HepG2 (cell line): Measurements from ENCODE around the gene S100A16. TPM values are rescaled to one million over a fixed set of nuclear protein-coding genes. Genes with fewer than 3 reads are reported as not detected.

Source experiments
- ARID3A ChIP-seq: IDR thresholded peaks from 2 replicates; pipeline ENCODE4 v1.6.1; 2012; ENCODE audit warnings: low read depth, low read length, improper control_type of control experiment
- ATF7 ChIP-seq, 2 experiments: fragments of 450-650 bp in 1 of 2; sonication (generic) in 1 of 2; formaldehyde crosslinking in 1 of 2; IDR thresholded peaks; 2 replicates each; pipeline versions ENCODE4 v1.4.0 to v1.6.1; 2016 to 2020; ENCODE audit warnings: antibody characterized with exemption in 1 of 2, mild to moderate bottlenecking in 1 of 2, missing genetic modification reagents in 1 of 2
- FOXK2 ChIP-seq: fragments of 450-650 bp; IDR thresholded peaks from 2 replicates; pipeline ENCODE4 v1.6.1; 2016
- KLF12 ChIP-seq: sonication (generic); formaldehyde crosslinking; IDR thresholded peaks from 2 replicates; pipeline ENCODE4 v1.4.0; 2020; ENCODE audit warnings: missing genetic modification reagents, borderline replicate concordance
- ONECUT2 ChIP-seq: sonication (generic); formaldehyde crosslinking; IDR thresholded peaks from 2 replicates; pipeline ENCODE4 v1.4.0; 2020; ENCODE audit warnings: missing genetic modification reagents
- PLSCR1 ChIP-seq: sonication (generic); formaldehyde crosslinking; IDR thresholded peaks from 2 replicates; pipeline ENCODE4 v1.5.0; 2020; ENCODE audit warnings: missing genetic modification reagents, mild to moderate bottlenecking, borderline replicate concordance
- THAP8 ChIP-seq: sonication (generic); formaldehyde crosslinking; IDR thresholded peaks from 2 replicates; pipeline ENCODE4 v1.5.1; 2020; ENCODE audit warnings: missing genetic modification reagents, mild to moderate bottlenecking, borderline replicate concordance
- ZBTB26 ChIP-seq: IDR thresholded peaks from 2 replicates; pipeline ENCODE4 v1.6.1; 2016; ENCODE audit warnings: missing compliant biosample characterization, missing genetic modification reagents, borderline replicate concordance
- ZBTB40 ChIP-seq, 2 experiments: fragments of 450-650 bp in 1 of 2; sonication (generic) in 1 of 2; formaldehyde crosslinking in 1 of 2; IDR thresholded peaks; 2 replicates each; pipeline versions ENCODE4 v1.6.1 to v1.8.0; 2016 to 2022; ENCODE audit warnings: antibody characterized with exemption in 1 of 2, mild to moderate bottlenecking in 1 of 2, missing genetic modification reagents in 1 of 2
- ZNF362 ChIP-seq: sonication (generic); formaldehyde crosslinking; IDR thresholded peaks from 2 replicates; pipeline ENCODE4 v1.4.0; 2020; ENCODE audit warnings: missing genetic modification reagents, mild to moderate bottlenecking, borderline replicate concordance
- ZNF709 ChIP-seq: sonication (generic); formaldehyde crosslinking; IDR thresholded peaks from 2 replicates; pipeline ENCODE4 v1.5.0; 2020; ENCODE audit warnings: mild to moderate bottlenecking, missing genetic modification reagents
- polyA plus RNA-seq, 8 experiments: library from polyadenylated mRNA; depleted of rRNA in 3 of 8; stranded (reverse) in 7 of 8; unstranded in 1 of 8; fragments of >200 nt; fragmentation: Illumina TruSeq in 4 of 8; extraction: Trizol in 4 of 8; gene quantifications; 2 replicates each; pipeline versions ENCODE4 v1.2.1 to v1.2.3, GENCODE V29; 2011 to 2016; ENCODE audit warnings: low read depth in 4 of 8, missing spikeins in 1 of 8, mixed read lengths in 1 of 8; ENCODE audit not compliant: insufficient read depth in 1 of 8
- total RNA-seq, 5 experiments: library from RNA; depleted of rRNA; stranded (reverse); fragments of >200 nt; fragmentation: Illumina TruSeq; extraction: Trizol; gene quantifications; 2 replicates each; pipeline ENCODE4 v1.2.3, GENCODE V29; 2016; ENCODE audit warnings: low read depth in 1 of 5

The S100A16 gene
- total and polyA plus RNA-seq, 2 of the 13 experiments (the other 11 are each of a cell fraction or from before 2014, with no cell fraction given), result 46.0 to 195 TPM

- no peak for TF ChIP-seq PLSCR1 (CRISPR knock-in tag)
- TF ChIP-seq ATF7 (IDR thresholded peaks at IDR 0.05), result peak; percentile 77
- peak; percentile 88 for TF ChIP-seq ATF7 (CRISPR knock-in tag; IDR thresholded peaks at IDR 0.05)
- no peak for TF ChIP-seq ZBTB40 (IDR thresholded peaks at IDR 0.05)
- peak; percentile 83 for TF ChIP-seq ZBTB40 (CRISPR knock-in tag; IDR thresholded peaks at IDR 0.05)
- no peak; the same call in 1 of the 2 replicates for TF ChIP-seq ZNF709 (CRISPR knock-in tag)
- no peak; the same call in 1 of the 2 replicates for TF ChIP-seq ZBTB26 (CRISPR knock-in tag)
- no peak; the same call in 1 of the 2 replicates for TF ChIP-seq KLF12
- TF ChIP-seq ONECUT2, result no peak
- no peak for TF ChIP-seq ARID3A
- TF ChIP-seq FOXK2, result peak; percentile 37; the same call in 1 of the 2 replicates
- TF ChIP-seq THAP8, result peak; percentile 36; the same call in 1 of the 2 replicates
- peak; percentile 32; the same call in 1 of the 2 replicates for TF ChIP-seq ZNF362 (CRISPR knock-in tag)
These were observed 21.1 kb upstream of the S100A16 start, which contains the start of gene CHTOP (continued) for GRCh38 chr1:153633754-153634665.
